IMR-90 (cell line): Measurements from ENCODE around the gene DGKH.

Source experiments
- BHLHE40 ChIP-seq: fragments of 150-350 bp; IDR thresholded peaks from 2 replicates; pipeline ENCODE4 v1.6.1; 2016; ENCODE audit warnings: mild to moderate bottlenecking, low read depth, low read length
- CTCF ChIP-seq: conservative IDR thresholded peaks from 2 replicates; pipeline ENCODE4 v1.5.1; 2012; ENCODE audit warnings: mild to moderate bottlenecking, low read depth, low read length, improper control_type of control experiment
- MAFK ChIP-seq: IDR thresholded peaks from 2 replicates; pipeline ENCODE4 v1.6.1; 2012; ENCODE audit warnings: low read depth, low read length, improper control_type of control experiment
- MXI1 ChIP-seq: IDR thresholded peaks from 2 replicates; pipeline ENCODE4 v1.6.1; 2012; ENCODE audit warnings: low read depth, mild to moderate bottlenecking, low read length, moderate library complexity, borderline replicate concordance
- POLR2A ChIP-seq: IDR thresholded peaks from 2 replicates; pipeline ENCODE4 v1.6.1; 2012; ENCODE audit warnings: mild to moderate bottlenecking, low read depth, low read length
- RAD21 ChIP-seq: IDR thresholded peaks from 2 replicates; pipeline ENCODE4 v1.6.1; 2012; ENCODE audit warnings: low read length, improper control_type of control experiment
- RFX5 ChIP-seq: IDR thresholded peaks from 2 replicates; pipeline ENCODE4 v1.8.0; 2012; ENCODE audit warnings: low read depth, mild to moderate bottlenecking, low read length, moderate library complexity
- SMC3 ChIP-seq: fragments of 150-350 bp; IDR thresholded peaks from 2 replicates; pipeline ENCODE4 v1.6.1; 2016; ENCODE audit warnings: low read depth, mild to moderate bottlenecking, antibody characterized with exemption, low read length, moderate library complexity
- TF ChIP-seq, protein P1 (sequence below): fragments of 150-350 bp; IDR thresholded peaks from 2 replicates; pipeline ENCODE4 v1.6.1; 2017; ENCODE audit warnings: mild to moderate bottlenecking, antibody characterized with exemption, low read length, low read depth
- TF ChIP-seq, protein P2 (sequence below): fragments of 150-350 bp; IDR thresholded peaks from 2 replicates; pipeline ENCODE4 v1.6.1; 2016; ENCODE audit warnings: low read depth, mild to moderate bottlenecking, low read length, moderate library complexity, borderline replicate concordance

GRCh38 chr13:42127047-42127446 is 78.6 kb downstream of the DGKH start:
- no peak for TF ChIP-seq CTCF
- TF ChIP-seq RFX5: no peak
- TF ChIP-seq BHLHE40: no peak
- no peak for TF ChIP-seq POLR2A
- no peak for TF ChIP-seq RAD21
- TF ChIP-seq, protein P1, sequence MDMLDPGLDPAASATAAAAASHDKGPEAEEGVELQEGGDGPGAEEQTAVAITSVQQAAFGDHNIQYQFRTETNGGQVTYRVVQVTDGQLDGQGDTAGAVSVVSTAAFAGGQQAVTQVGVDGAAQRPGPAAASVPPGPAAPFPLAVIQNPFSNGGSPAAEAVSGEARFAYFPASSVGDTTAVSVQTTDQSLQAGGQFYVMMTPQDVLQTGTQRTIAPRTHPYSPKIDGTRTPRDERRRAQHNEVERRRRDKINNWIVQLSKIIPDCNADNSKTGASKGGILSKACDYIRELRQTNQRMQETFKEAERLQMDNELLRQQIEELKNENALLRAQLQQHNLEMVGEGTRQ: no peak
- TF ChIP-seq, protein P2, sequence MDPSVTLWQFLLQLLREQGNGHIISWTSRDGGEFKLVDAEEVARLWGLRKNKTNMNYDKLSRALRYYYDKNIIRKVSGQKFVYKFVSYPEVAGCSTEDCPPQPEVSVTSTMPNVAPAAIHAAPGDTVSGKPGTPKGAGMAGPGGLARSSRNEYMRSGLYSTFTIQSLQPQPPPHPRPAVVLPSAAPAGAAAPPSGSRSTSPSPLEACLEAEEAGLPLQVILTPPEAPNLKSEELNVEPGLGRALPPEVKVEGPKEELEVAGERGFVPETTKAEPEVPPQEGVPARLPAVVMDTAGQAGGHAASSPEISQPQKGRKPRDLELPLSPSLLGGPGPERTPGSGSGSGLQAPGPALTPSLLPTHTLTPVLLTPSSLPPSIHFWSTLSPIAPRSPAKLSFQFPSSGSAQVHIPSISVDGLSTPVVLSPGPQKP: no peak
- TF ChIP-seq MAFK: no peak
- TF ChIP-seq SMC3: no peak
- TF ChIP-seq MXI1: no peak
